HepG2 (cell line): ENCODE results near the gene TOPORS. TPM values are rescaled to one million over a fixed set of nuclear protein-coding genes. Genes with fewer than 3 reads are reported as not detected.

Experiments
- ASH2L ChIP-seq: fragments of 300-600, 200-600 bp; sonication (generic); IDR thresholded peaks from 2 replicates; pipeline ENCODE4 v1.7.0; 2017; ENCODE audit warnings: low read depth, mild to moderate bottlenecking, moderate library complexity, mixed read lengths, low read length; ENCODE audit not compliant: insufficient read length
- BHLHE40 ChIP-seq: IDR thresholded peaks from 2 replicates; pipeline ENCODE4 v1.6.1; 2011; ENCODE audit warnings: low read length, improper control_type of control experiment
- FOXK2 ChIP-seq: fragments of 450-650 bp; IDR thresholded peaks from 2 replicates; pipeline ENCODE4 v1.6.1; 2016
- HES4 ChIP-seq: sonication (generic); formaldehyde crosslinking; IDR thresholded peaks from 2 replicates; pipeline ENCODE4 v1.9.0; 2021; ENCODE audit warnings: mild to moderate bottlenecking, missing genetic modification reagents, borderline replicate concordance
- HMG20B ChIP-seq: conservative IDR thresholded peaks from 2 replicates; pipeline ENCODE4 v1.6.1; 2016; ENCODE audit warnings: missing genetic modification reagents, missing compliant biosample characterization
- KAT8 ChIP-seq: IDR thresholded peaks from 2 replicates; pipeline ENCODE4 v1.6.1; 2016; ENCODE audit warnings: missing genetic modification reagents, missing compliant biosample characterization
- KIAA2018 ChIP-seq: sonication (generic); formaldehyde crosslinking; IDR thresholded peaks from 2 replicates; pipeline ENCODE4 v1.5.0; 2020; ENCODE audit warnings: mild to moderate bottlenecking, missing genetic modification reagents, borderline replicate concordance
- RBAK ChIP-seq: sonication (generic); formaldehyde crosslinking; IDR thresholded peaks from 2 replicates; pipeline ENCODE4 v1.5.1; 2020; ENCODE audit warnings: mild to moderate bottlenecking, missing genetic modification reagents
- SRSF1 ChIP-seq: fragments of 200-400 bp; formaldehyde crosslinking; optimal IDR thresholded peaks from 2 replicates; pipeline ENCODE3; 2017; ENCODE audit warnings: mild to moderate bottlenecking, low read depth, low read length, moderate library complexity
- TBP ChIP-seq: sonication (generic); formaldehyde crosslinking; IDR thresholded peaks from 2 replicates; pipeline ENCODE4 v1.5.0; 2020; ENCODE audit warnings: missing genetic modification reagents
- ZBTB21 ChIP-seq: sonication (generic); formaldehyde crosslinking; IDR thresholded peaks from 2 replicates; pipeline ENCODE4 v1.4.0; 2020; ENCODE audit warnings: missing genetic modification reagents
- ZBTB44 ChIP-seq: sonication (generic); formaldehyde crosslinking; IDR thresholded peaks from 2 replicates; pipeline ENCODE4 v1.4.0; 2020; ENCODE audit warnings: missing genetic modification reagents
- ZFAT ChIP-seq: sonication (generic); formaldehyde crosslinking; conservative IDR thresholded peaks from 2 replicates; pipeline ENCODE4 v1.8.1; 2023; ENCODE audit warnings: missing genetic modification reagents, inconsistent platforms
- ZNF24 ChIP-seq: fragments of 450-650 bp; IDR thresholded peaks from 2 replicates; pipeline ENCODE4 v1.6.1; 2017; ENCODE audit warnings: antibody characterized with exemption, mild to moderate bottlenecking
- ZNF431 ChIP-seq: sonication (generic); formaldehyde crosslinking; IDR thresholded peaks from 2 replicates; pipeline ENCODE4 v1.9.0; 2022; ENCODE audit warnings: missing genetic modification reagents, low read depth, mild to moderate bottlenecking, borderline replicate concordance
- ZNF574 ChIP-seq: sonication (generic); formaldehyde crosslinking; IDR thresholded peaks from 2 replicates; pipeline ENCODE4 v1.4.0; 2020; ENCODE audit warnings: missing genetic modification reagents
- ZNF790 ChIP-seq: sonication (generic); formaldehyde crosslinking; IDR thresholded peaks from 2 replicates; pipeline ENCODE4 v1.8.0; 2022; ENCODE audit warnings: missing genetic modification reagents, mild to moderate bottlenecking, borderline replicate concordance
- ZSCAN25 ChIP-seq: sonication (generic); formaldehyde crosslinking; IDR thresholded peaks from 2 replicates; pipeline ENCODE4 v1.8.0; 2022; ENCODE audit warnings: mild to moderate bottlenecking, missing genetic modification reagents
- polyA plus RNA-seq, 8 experiments: library from polyadenylated mRNA; depleted of rRNA in 3 of 8; stranded (reverse) in 7 of 8; unstranded in 1 of 8; fragments of >200 nt; fragmentation: Illumina TruSeq in 4 of 8; extraction: Trizol in 4 of 8; gene quantifications; 2 replicates each; pipeline versions ENCODE4 v1.2.1 to v1.2.3, GENCODE V29; 2011 to 2016; ENCODE audit warnings: low read depth in 4 of 8, missing spikeins in 1 of 8, mixed read lengths in 1 of 8; ENCODE audit not compliant: insufficient read depth in 1 of 8
- total RNA-seq, 5 experiments: library from RNA; depleted of rRNA; stranded (reverse); fragments of >200 nt; fragmentation: Illumina TruSeq; extraction: Trizol; gene quantifications; 2 replicates each; pipeline ENCODE4 v1.2.3, GENCODE V29; 2016; ENCODE audit warnings: low read depth in 1 of 5

TOPORS gene
- total and polyA plus RNA-seq, 2 of the 13 experiments (the other 11 are each of a cell fraction or from before 2014, with no cell fraction given) = 6.8 to 19.6 TPM

GRCh38 chr9:32572900-32573523, 20.6 kb upstream of the TOPORS start, which contains the start of gene NDUFB6 (continued):
- TF ChIP-seq KIAA2018 (CRISPR knock-in tag) = 0 out of 2 replicates have a peak, but pooled peaks have one; percentile 69
- TF ChIP-seq FOXK2 = no peak
- TF ChIP-seq BHLHE40 = no peak
- no peak for TF ChIP-seq RBAK (CRISPR knock-in tag)
- TF ChIP-seq ZSCAN25 (CRISPR knock-in tag) = peak; percentile 44; the same call in 1 of the 2 replicates
- peak; percentile 75 for TF ChIP-seq ZBTB21 (CRISPR knock-in tag)
- no peak for TF ChIP-seq ZBTB44 (CRISPR knock-in tag)
- peak; percentile 94 for TF ChIP-seq ZNF574 (CRISPR knock-in tag)
- TF ChIP-seq ASH2L = peak; percentile 95
- TF ChIP-seq ZNF431 (CRISPR knock-in tag) = 0 out of 2 replicates have a peak, but pooled peaks have one; percentile 45
- no peak for TF ChIP-seq SRSF1
- no peak for TF ChIP-seq HMG20B (CRISPR knock-in tag)
- peak; percentile 99 for TF ChIP-seq KAT8 (CRISPR knock-in tag)
- no peak for TF ChIP-seq ZNF790 (CRISPR knock-in tag)
- no peak for TF ChIP-seq ZFAT (CRISPR knock-in tag)
- TF ChIP-seq HES4 (CRISPR knock-in tag) = no peak
- TF ChIP-seq TBP (CRISPR knock-in tag) = no peak
- no peak for TF ChIP-seq ZNF24
